Measurements from ENCODE around the gene H1-8. TPM values are rescaled to one million over a fixed set of nuclear protein-coding genes. Genes with fewer than 3 reads are reported as not detected.

The H1-8 gene
- total RNA-seq, 2 experiments from 2014 or later, result not detected

DNA sequence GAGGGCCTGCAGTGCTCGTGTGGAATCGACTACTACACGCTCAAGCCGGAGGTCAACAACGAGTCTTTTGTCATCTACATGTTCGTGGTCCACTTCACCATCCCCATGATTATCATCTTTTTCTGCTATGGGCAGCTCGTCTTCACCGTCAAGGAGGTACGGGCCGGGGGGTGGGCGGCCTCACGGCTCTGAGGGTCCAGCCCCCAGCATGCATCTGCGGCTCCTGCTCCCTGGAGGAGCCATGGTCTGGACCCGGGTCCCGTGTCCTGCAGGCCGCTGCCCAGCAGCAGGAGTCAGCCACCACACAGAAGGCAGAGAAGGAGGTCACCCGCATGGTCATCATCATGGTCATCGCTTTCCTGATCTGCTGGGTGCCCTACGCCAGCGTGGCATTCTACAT, 10.7 kb upstream of the H1-8 start:
- no peak overlapping the region for H3K27ac Mint-ChIP-seq
- no peaks in the 10 kb centered on the region for H3K9me3 Mint-ChIP-seq
- H3K36me3 Mint-ChIP-seq (ENCODE audit: low read depth), result no peaks in the 10 kb centered on the region
- TF ChIP-seq, protein P1, sequence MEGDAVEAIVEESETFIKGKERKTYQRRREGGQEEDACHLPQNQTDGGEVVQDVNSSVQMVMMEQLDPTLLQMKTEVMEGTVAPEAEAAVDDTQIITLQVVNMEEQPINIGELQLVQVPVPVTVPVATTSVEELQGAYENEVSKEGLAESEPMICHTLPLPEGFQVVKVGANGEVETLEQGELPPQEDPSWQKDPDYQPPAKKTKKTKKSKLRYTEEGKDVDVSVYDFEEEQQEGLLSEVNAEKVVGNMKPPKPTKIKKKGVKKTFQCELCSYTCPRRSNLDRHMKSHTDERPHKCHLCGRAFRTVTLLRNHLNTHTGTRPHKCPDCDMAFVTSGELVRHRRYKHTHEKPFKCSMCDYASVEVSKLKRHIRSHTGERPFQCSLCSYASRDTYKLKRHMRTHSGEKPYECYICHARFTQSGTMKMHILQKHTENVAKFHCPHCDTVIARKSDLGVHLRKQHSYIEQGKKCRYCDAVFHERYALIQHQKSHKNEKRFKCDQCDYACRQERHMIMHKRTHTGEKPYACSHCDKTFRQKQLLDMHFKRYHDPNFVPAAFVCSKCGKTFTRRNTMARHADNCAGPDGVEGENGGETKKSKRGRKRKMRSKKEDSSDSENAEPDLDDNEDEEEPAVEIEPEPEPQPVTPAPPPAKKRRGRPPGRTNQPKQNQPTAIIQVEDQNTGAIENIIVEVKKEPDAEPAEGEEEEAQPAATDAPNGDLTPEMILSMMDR (IDR thresholded peaks at IDR 0.05), result no peak
- no peaks in the 10 kb centered on the region for H3K4me1 Mint-ChIP-seq (ENCODE audit: low read depth)
- no peak overlapping the region for H3K4me3 Mint-ChIP-seq
- intact Hi-C loops (cut with micrococcal nuclease), result no loop called here
- no peaks in the 10 kb centered on the region for H3K27me3 Mint-ChIP-seq
- no peak for DNase-seq
- POLR2A ChIA-PET, result no interaction called here
- no peak for ATAC-seq
- CTCF ChIA-PET, result no interaction called here

GRCh38 chr3:129533406-129533805, 9.6 kb upstream of the H1-8 start:
- Mint-ChIP-seq H3K4me3 (no peak overlapping the region), H3K27me3 (no peaks in the 10 kb centered on the region), H3K4me1 (ENCODE audit: low read depth) (no peaks in the 10 kb centered on the region), H3K27ac (no peak overlapping the region), H3K9me3 (no peaks in the 10 kb centered on the region), H3K36me3 (ENCODE audit: low read depth) (no peaks in the 10 kb centered on the region)
- TF ChIP-seq, protein P1 (IDR thresholded peaks at IDR 0.05), result no peak
- CTCF ChIA-PET, result no interaction called here
- POLR2A ChIA-PET, result no interaction called here
- DNase-seq (no peak), ATAC-seq (no peak)
- intact Hi-C loops (cut with micrococcal nuclease), result no loop called here

GRCh38 chr3:129534428-129535027, 8.4 kb upstream of the H1-8 start:
- DNase-seq (no peak), ATAC-seq (no peak)
- H3K36me3 Mint-ChIP-seq (ENCODE audit: low read depth), result no peaks in the 10 kb centered on the region
- H3K4me3 Mint-ChIP-seq, result no peak overlapping the region
- TF ChIP-seq, protein P1 (IDR thresholded peaks at IDR 0.05), result no peak
- H3K27ac Mint-ChIP-seq, result no peak overlapping the region
- H3K4me1 Mint-ChIP-seq (ENCODE audit: low read depth), result no peaks in the 10 kb centered on the region
- intact Hi-C loops (cut with micrococcal nuclease), result no loop called here
- CTCF ChIA-PET, result interaction anchor here (1.0 to 1.2 kb wide), 2 partner anchors 20 to 44 kb away, joined by 3 to 5 read pairs; no protein-coding TSS in a partner anchor
- no peaks in the 10 kb centered on the region for H3K27me3 Mint-ChIP-seq
- H3K9me3 Mint-ChIP-seq, result no peaks in the 10 kb centered on the region
- POLR2A ChIA-PET, result no interaction called here

DNA sequence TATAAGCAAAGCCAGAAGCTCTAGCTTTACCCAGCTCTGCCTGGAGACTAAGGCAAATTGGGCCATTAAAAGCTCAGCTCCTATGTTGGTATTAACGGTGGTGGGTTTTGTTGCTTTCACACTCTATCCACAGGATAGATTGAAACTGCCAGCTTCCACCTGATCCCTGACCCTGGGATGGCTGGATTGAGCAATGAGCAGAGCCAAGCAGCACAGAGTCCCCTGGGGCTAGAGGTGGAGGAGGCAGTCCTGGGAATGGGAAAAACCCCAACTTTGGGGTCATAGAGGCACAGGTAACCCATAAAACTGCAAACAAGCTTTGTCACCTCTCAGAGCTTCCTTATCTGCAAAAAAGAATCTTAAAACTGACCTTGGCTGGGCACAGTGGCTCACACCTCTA, 7.9 kb upstream of the H1-8 start:
- POLR2A ChIA-PET, result no interaction called here
- intact Hi-C loops (cut with micrococcal nuclease), result no loop called here
- Mint-ChIP-seq H3K27me3 (no peaks in the 10 kb centered on the region), H3K4me1 (ENCODE audit: low read depth) (no peaks in the 10 kb centered on the region), H3K9me3 (no peaks in the 10 kb centered on the region), H3K4me3 (no peak overlapping the region), H3K36me3 (ENCODE audit: low read depth) (no peaks in the 10 kb centered on the region), H3K27ac (no peak overlapping the region)
- no peak for ATAC-seq
- TF ChIP-seq, protein P1 (IDR thresholded peaks at IDR 0.05), result no peak
- no peak for DNase-seq
- CTCF ChIA-PET, result interaction anchor here (1.0 to 1.2 kb wide), 2 partner anchors 20 to 45 kb away, joined by 3 to 5 read pairs; no protein-coding TSS in a partner anchor

DNA sequence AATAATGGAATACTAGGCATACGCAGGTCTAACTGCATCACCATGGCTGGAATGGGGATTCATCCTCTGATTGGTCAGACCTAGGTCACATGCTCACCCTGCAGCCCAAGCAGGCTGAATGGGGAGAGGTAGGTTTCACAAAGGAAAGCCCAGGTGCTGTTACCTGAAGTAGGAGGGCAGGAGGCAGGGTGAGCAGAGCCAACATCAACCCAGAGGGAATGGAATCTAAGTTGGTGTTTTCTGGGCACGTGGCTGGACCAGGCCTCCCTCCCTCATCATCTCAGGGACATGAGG, 6.7 kb upstream of the H1-8 start:
- no peaks in the 10 kb centered on the region for H3K4me1 Mint-ChIP-seq (ENCODE audit: low read depth)
- no peak overlapping the region for H3K27ac Mint-ChIP-seq
- no peak for ATAC-seq
- ChIA-PET POLR2A (no interaction called here), CTCF (no interaction called here)
- H3K4me3 Mint-ChIP-seq, result no peak overlapping the region
- DNase-seq, result no peak
- TF ChIP-seq, protein P1 (IDR thresholded peaks at IDR 0.05), result no peak
- H3K36me3 Mint-ChIP-seq (ENCODE audit: low read depth), result no peaks in the 10 kb centered on the region
- no peaks in the 10 kb centered on the region for H3K27me3 Mint-ChIP-seq
- intact Hi-C loops (cut with micrococcal nuclease), result no loop called here
- H3K9me3 Mint-ChIP-seq, result no peaks in the 10 kb centered on the region

Data from activated CD8-positive, alpha-beta T cell treated with anti-CD3 and anti-CD28 coated beads for 36 hours (primary cell).